ENCODE measurements around the gene SLC1A5.

DNA sequence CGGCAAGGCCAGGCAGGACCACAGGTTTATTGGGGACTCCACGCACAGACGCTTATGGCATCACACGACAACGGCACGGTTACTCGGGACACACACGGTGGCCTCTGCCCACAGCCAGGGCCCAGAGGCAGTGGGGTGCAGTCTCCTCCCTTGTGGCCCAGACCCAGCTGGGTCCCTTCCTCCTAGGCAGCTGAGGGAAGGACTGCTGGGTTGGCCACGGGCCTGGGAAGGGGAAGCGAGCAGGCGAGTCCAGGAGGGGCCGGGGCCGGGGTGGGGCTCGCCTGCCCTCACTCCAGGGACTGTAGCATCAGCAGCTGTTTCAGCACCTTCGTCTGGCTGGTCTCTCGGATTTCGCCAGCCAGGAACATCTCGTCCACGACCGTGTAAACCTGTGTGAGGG lies 49.8 kb upstream of the SLC1A5 start:
- TF ChIP-seq CTCF (IDR thresholded peaks at IDR 0.05) (no peak), POLR2A (IDR thresholded peaks at IDR 0.05) (no peak), EP300 (IDR thresholded peaks at IDR 0.05) (no peak)

Measured in tibial nerve (tissue), 4 donors.